Muscle of back (tissue), 11 donors: Measurements from ENCODE around the gene NDUFV3. TPM values are rescaled to one million over a fixed set of nuclear protein-coding genes. Genes with fewer than 3 reads are reported as not detected.
"Not testable (repeated sequence)": the region's sequence is repeated elsewhere in the genome, so short reads cannot be mapped to it uniquely, and the experiment has no call there.

Source experiments
- DNase-seq, 3 donors: peaks; one replicate each; pipeline versions ENCODE4 v3.0.0 to v3.0.0-alpha.2; 2013
- polyA plus RNA-seq, 10 donors: library from polyadenylated mRNA; unstranded; fragments of 120-200 nt; gene quantifications; one replicate each; pipeline ENCODE4 v1.2.1, GENCODE V29; 2013; ENCODE audit not compliant: insufficient read length in 10 of 10

Gene NDUFV3
- polyA plus RNA-seq, 10 donors = 22.1 to 38.2 (median 32.4) TPM

DNA sequence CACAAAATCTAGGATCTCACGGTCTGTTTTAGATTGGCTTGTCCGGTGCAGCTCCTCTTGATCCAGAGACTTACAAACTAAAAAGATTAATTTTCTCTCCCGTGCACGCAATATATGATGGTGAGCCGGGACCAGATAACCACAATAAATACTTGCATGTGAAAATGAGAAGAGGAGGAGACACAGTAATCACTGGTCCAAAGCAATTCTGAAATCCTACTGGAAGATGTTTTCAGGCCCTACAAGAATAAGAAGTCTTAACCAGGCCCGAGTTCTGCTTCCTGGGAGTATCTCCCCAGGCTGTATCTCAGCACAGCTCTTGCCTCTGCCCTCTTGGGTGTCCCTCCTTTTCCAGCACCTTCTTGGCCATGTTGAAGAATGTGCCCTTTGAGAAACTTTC, 12.8 kb upstream of the NDUFV3 start:
- DNase-seq = no peak

DNA sequence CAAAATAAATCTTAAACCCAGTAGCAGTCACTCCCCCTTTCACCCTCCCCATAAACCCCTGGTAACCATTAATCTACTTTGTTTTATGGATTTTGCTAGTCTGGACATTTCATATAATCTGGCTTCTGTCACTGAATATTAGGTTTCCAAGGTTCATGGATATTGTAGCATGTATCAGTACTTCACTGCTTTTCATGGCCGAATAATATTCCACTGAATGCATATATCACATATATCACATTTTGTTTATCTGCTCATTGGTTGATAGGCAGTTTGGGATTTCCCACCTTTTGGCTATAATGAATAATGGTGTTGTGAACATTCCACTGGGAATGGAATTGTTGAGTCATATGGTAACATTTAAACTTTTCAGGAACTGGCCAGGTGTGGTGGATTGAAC, 9.2 kb upstream of the NDUFV3 start:
- DNase-seq = no peak

DNA sequence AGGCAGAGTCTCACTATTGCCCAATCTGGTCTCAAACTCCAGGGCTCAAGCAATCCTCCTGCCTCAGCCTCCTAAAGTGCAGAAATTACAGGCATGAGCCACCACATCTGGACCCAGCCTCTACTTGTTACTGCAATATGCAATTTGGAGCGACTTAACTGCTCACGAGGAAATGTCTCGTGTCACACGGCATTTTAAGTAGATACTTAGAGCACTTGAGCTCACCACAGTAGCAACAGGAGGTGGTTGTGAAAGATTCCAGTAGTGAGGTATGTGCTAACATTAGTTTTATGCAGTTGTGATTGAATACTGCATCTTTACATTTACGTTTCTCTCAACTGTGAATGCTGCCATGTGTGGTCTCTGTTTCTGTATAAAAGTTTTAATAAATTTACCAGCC, 5.8 kb upstream of the NDUFV3 start:
- DNase-seq = no peak

DNA sequence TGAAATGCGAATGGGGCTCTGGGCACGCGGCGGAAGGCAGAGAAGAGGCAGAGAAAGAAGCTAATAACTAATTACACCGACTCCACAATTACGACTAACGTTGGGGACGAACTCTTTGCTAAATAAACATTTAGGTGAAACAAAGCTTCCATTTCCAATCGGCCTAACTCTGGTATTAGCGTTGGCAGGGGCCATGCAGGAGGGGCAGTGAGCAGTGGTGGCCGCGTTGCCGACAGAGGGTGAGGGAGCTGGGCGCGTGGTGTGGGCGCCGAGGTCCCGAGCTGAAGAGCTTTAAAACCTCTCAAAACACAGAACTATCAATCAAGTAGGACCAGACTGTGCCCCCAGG, 553 bp upstream of the NDUFV3 start:
- no peak for DNase-seq

DNA sequence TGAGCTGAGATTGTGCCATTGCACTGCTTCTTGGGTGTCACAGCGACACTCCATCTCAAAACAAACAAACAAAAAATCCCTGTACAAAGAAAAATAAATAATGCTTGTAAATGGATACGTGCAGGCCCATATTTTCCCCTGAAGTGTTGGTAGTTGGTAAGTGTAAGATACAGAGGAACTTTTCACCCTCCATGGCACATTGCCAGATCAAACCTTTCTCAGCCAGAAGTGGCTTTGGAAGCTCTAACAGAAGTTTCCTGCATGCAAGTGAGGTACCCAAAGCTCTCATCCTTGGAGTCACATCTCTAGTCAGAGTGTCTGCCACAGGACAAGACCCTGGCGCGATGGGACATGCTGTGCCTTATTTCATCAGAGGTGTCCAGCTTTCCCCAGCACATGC, 7.3 kb downstream of the NDUFV3 start:
- no peak for DNase-seq

DNA sequence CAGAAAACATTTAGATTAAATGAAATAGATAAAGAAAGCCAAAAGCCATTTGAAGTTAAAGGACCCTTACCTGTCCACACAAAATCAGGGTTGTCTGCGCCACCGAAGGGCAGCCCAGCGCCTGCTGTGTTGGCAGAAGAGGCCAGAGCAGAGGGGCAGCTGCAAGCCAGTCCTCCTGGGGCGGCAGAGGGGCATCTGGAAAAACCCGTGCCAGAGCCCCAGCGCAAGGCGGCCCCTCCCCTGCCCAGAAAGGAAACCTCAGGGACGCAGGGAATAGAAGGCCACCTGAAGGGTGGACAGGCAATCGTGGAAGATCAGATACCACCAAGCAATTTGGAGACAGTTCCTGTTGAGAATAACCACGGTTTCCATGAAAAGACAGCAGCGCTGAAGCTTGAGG, 10.7 kb downstream of the NDUFV3 start:
- no peak for DNase-seq

DNA sequence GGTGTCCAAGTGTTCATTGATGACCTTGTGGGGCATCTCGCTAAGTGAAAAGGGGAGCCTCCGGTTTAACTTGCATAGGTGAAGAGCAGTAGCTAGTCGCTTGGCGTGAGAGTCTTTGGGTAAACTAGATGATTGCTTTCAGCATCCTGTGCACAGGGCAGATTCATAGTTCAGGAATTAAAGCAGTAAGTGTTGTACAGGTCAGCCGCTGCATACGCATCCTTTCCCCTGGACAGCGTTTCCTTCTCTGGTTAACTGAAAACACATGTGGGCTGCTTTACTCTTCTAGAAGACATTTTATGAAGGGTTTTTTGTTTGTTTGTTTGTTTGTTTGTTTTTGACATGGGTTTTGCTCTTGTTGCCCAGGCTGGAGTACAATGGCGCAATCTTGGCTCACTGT, 12.1 kb downstream of the NDUFV3 start:
- DNase-seq = no peak

DNA sequence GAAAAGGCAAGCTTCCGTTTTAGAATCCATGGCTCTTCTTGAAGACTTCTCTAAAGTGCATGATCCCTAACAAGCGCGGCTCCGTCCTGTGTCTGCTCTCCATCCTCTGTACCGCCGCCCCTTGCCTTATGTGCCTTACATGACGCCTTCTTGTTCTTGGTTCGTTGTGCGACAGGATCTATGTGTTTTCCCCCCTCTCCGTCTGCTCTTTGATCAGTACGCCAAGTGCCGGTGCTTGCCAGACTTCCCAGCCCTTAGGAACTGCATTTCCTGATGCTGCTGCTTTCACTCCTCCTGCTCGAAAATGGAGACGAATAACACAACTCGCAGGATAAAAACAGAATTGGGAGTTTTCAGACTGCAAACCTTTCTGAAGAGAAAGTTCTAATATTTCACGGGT, 13.1 kb downstream of the NDUFV3 start:
- DNase-seq = no peak

DNA sequence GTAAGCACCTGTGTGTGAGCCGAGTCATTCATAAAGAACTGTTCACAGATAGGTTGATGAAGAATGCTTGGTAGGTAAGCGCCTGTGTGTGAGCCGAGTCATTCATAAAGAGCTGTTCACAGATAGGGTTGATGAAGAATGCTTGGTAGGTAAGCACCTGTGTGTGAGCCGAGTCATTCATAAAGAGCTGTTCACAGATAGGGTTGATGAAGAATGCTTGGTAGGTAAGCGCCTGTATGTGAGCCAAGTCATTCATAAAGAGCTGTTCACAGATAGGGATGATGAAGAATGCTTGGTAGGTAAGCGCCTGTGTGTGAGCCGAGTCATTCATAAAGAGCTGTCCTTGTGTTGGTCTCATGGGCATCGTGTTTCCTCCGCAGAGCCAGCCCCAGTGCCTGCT, 15.4 kb downstream of the NDUFV3 start:
- DNase-seq = not testable (repeated sequence)

DNA sequence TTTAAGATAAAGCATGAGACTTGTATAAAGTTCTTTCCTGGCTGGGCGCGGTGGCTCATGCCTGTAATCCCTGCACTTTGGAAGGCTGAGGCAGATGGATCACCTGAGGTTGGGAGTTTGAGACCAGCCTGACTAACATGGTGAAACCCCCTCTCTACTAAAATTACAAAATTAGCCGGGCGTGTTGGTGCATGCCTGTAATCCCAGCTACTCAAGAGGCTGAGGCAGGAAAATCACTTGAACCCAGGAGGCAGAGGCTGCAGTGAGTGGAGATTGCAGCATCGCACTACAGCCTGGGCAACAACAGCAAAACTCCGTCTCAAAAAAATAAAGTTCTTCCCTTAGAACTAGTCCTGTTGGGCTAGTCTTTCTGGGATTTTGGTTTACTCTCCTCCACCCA, 18.8 kb downstream of the NDUFV3 start:
- not testable (repeated sequence) for DNase-seq

DNA sequence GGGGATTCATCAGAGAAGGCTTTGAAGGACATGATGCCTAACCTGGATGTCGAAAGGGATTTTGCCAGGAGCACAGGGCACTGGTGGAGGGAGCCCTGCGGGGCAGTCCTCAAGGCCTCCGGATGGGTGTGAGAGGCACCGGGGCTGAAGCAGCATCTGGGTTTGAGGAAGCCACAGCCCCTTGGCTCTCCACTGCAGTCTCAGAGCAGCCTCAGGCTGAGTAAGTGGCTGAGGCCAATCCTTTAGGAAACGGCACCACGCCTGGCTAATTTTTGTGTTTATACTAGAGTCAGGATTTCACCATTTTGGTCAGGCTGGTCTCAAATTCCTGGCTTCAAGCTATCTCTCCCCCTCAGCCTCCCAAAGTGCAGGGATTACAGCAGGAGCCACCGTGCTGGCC, 20.4 kb downstream of the NDUFV3 start:
- no peak for DNase-seq

DNA sequence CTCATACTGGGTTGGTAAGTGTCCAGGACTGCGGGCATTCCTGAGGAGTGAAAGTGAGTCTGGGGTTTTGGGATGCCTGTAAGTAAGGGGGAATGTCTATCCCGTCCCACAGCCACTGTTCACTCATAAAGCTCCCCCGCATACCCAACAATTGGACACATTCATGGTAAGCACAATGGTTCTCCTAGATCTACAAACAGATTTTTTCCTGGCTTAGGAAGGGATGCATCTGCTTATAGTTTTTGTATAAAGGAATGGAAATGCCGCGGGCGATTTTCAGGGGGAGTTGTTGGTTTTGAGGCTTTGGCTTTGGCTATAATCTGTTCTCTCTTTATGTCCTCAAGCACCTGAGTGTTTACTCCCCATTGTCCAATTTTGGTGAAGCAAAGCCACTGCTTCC, 25.2 kb downstream of the NDUFV3 start:
- no peak for DNase-seq

DNA sequence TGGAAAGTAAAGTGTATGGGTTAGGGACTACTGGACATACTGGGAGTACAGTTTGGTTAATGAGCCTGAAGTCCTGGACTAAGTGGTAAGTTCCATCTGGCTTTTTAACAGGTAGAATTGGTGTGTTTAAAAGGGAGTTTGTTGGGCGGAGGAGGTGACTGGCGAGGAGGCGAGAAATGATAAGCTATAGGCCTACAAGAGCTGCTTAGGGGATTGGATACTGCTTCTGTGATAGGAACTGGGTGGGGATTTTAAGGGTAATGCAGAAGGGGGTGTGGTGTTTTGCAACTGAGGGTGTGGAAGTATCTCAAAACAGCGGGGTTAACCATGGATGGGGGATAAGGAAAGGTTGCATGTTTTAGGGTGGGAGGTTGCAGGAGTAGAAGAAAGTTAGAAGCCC, 28.8 kb downstream of the NDUFV3 start:
- no peak for DNase-seq

DNA sequence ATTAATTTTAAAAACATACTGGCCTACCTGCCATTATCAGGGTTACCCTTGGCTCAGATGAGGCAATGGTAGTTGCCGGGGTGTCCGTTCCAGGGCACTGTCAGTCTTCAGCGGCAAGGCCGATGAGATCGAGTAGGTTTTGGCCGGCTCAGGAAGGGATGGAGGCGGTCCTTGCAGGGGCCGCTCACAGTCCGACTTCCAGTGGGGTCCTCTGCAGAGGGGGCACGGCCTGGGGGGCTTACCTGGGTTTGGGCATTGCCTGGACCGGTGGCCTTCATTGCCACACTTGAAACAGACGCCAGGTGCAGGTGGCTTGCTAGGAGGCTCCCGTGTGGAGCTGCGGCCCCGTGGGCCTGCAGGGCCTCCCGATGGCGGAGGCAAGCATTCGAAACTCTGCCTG, 29.8 kb downstream of the NDUFV3 start:
- no peak for DNase-seq

DNA sequence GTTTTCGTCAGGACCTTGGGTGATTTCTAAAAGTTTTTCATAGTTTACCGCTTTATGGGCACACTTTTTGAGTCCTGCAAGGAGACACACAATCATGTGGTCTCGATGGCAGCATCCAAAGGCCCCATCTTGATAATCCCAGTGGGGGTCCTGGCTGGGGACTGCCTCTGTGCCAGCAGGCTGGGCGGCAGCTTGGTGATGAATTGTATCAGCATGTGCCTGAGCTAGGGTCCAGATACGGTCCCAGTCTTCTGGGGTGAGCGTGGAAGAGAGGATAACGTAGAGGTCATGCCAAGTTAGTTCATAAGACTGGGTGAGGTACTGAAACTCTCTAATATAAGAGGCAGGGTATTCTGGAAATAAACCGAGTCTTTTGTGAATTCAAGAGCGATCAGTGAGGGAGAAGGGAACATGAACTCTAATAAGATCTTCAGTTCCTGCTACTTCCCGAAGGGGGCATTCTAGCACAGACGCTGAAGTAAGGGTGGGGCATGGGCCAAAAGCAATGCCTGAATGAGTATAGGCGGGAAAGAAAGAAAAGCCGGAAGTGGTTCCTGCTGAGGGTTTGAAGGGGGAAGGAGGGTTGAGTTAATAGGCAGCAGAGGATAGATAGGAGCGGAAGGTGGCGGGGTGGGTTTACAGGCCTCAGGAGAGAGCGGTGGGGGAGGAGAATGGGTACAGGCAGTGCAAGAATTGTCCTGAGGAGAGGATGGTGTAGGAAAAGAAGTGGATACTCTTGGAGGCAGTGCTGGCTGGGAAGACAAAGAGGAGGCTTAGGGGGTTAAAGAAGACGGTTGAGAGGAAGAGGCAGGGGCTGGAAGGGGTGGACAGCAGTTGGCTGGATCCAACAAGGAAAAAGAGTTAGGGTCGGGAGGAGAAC, 30.7 kb downstream of the NDUFV3 start:
- peak; percentile 87 to 92 (median 88) for DNase-seq

DNA sequence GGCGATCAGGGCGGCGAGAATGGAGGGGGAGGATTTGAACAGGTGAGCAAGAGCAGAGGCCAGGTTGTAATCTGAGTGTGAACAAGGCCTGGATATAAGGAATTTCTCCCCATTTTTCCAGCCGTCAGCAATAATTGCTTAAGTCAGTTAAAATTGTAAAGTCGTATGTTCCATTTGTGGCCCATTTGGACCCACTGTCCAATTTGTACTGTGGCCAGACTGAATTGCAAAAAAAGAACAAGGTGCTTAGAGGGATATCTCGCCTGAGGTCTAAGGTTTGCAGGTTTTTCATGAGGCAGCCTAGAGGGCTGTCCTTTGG, 31.3 kb downstream of the NDUFV3 start:
- DNase-seq = no peak

DNA sequence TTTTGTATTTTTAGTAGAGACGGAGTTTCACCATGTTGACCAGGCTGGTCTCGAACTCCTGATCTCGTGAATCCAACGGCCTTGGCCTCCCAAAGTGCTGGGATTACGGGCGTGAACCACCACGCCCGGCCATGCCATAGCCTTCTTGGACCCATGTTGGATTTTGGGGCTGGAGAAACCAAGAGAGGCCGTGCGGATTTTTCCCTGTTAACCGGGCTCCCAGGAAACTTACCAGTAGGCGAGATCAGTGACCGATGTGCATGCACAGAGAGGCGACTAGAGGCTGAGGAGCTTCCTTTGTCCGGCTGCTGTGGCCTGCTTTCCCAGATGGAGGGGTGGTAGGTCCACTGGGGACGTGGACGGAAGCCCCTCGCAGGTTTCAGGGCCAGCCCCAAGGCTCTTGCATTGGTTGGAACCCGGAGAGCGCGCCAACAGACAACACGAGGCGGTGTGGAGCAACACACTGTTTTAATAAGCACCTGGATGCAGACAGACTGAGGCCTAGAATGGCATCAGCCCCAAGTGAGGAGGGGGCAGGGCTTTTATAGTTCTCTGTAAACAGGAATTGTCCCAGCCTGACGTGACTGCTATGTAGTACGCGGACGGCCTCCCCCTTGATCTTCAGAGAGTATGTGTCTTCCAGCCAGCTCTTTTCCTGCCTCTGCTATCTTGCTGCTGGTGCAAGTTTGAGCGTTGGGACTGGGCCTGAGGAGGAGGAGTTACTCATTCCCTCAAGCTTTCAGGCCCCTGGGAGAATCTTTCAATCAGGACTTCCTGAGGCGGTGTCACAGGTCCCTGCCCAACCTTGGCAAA, 32.2 kb downstream of the NDUFV3 start, which contains the start of gene ERVH48-1:
ERVH48-1 (minus strand) TSS at position 517 of the 813 bp plus-strand sequence. CDS start 6,624 bp downstream, outside the sequence.
- no peak for DNase-seq

DNA sequence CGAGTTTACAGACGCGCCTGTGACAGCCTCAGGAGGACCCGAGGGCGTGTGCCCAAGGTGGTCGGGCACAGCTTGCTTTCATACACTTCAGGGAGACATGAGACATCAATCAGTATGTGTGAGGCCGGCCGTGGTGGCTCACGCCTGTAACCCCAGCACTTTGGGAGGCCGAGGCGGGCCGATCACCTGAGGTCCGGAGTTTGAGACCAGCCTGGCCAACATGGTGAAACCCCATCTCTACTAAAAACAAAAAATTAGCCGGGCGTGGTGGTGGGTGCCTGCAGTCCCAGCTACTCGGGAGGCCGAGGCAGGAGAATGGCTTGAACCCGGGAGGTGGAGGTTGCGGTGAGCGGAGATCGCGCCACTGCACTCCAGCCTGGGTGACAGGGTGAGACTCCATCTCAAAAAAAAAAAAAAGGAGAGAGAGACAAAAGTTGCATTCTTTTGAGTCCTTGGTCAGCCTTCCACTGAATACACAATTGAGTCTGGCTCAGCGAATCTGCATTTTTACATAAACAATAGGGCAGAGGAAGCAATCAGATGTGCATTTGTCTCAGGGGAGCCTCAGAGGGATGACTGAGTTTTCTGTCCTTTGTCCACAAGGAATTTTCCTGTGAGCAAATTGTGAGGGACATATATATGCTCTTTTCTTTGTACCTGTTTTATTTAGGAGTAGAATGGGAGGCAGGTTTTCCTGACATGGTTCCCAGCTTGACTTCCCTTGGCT, 34.5 kb downstream of the NDUFV3 start:
- not testable (repeated sequence) for DNase-seq

DNA sequence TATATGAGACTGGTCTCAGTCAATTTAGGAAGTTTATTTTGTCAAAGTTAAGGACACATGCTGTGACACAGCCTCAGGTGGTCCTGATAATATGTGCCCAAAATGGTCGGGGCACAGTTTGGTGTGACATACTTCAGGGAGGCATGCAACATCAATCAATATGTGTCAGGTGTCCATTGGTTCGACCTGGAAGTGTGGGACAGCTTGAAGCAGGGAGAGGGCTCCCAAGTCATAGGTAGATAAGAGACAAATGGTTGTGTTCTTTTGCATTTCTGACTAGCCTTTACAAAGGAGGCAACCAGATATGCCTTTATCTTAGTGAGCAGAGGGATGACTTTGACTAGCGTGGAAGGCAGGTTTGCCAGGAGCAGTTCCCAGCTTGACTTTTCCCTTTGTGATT, 36.9 kb downstream of the NDUFV3 start:
- DNase-seq = no peak

DNA sequence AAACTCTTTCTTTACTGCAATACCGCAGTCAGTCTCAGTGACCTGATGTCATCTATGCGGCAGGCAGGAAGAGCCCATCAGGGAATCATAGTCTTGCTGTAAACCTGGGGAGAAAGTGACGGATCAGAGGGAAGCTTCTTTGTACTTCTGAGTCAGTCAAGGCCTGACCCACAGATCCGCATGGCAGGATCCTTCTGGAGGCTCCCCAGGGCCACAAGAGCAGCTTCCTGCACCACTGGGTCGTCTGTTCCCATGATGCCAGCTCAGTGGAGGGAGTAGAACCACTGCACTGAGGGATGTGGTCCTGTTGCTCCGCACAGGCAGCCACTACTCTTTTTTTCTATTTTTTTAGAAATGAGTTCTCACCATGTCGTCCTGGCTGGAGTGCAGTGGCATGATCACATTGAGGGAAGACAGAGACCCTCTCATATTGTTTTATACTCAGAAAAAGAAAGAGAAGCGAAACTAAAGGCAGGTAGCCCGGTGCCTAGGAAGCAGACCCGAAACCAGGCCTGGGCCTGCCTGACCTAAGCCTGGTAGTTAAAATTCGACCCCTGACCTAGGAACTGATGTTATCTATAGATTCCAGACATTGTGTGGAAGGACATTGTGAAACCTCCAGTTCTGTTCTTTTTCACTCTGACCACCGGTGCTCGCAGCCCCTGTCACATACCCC, 38.6 kb downstream of the NDUFV3 start:
- no peak for DNase-seq

DNA sequence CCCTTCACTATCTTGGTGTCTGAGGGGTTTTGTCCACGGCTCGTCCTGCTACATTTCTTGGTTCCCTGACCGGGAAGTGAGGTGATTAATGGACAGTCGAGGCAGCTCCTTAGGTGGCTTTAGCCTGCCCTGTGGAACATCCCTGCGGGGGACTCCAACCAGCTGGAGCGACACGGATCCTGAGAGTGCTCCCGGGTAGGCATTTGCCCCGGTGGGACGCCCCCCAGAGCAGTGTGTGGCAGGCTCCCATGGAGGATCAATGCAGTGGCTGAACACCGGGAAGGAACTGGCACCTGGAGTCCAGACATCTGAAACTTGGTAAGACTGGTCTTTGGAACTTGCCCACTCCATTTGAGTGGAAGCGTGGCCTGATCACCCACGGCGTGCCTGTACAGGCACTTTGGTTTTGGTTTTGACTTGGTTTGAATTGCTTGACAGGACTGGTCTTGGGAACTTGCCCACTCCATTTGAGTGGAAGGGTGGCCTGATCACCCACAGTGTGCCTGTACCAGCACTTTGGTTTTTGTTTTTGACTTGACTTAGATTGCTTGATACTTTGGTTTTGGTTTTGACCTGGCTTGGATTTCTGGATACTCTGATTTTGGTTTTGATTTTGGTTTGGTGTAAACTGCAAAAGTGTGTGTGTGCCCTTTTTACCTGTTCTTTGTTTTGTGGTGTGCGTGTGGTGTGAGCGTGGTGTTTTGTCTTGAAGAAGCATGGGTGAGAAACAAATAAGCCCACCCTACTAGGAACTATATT, 39.4 kb downstream of the NDUFV3 start:
- DNase-seq = not testable (repeated sequence)
